PC-9 (cell line): Measurements from ENCODE around the gene FUT3. TPM values are rescaled to one million over a fixed set of nuclear protein-coding genes. Genes with fewer than 3 reads are reported as not detected.
"Not testable (repeated sequence)": the region's sequence is repeated elsewhere in the genome, so short reads cannot be mapped to it uniquely, and the experiment has no call there.

Source experiments
- BruUV-seq: library from RNA; stranded (reverse); fragments of 400-500 nt; replicated peaks from 2 replicates; lab custom pipeline; 2021; lab: Mats Ljungman, UMichigan
- CTCF ChIA-PET: fragments of 300-600 bp; sonication (Branson Sonifier 250); formaldehyde crosslinking; loops from one replicate; lab custom pipeline; 2022; ENCODE audit warnings: antibody characterized with exemption; lab: Charles Lee
- POLR2A ChIA-PET: fragments of 300-600 bp; sonication (Branson Sonifier 250); formaldehyde crosslinking; loops from one replicate; lab custom pipeline; 2022; ENCODE audit warnings: antibody characterized with exemption; ENCODE audit not compliant: unreplicated experiment; lab: Charles Lee
- DNase-seq, 2 experiments: peaks; one replicate each; pipeline versions ENCODE4 v3.0.0 to v3.0.0-alpha.2; 2015 to 2022; ENCODE audit warnings: mixed read lengths in 1 of 2
- H2AFZ ChIP-seq: fragments of 200-600 bp; sonication (generic); 2 replicates; pipeline ENCODE4 v1.8.1; 2017; ENCODE audit warnings: antibody characterized with exemption
- H3F3A ChIP-seq: fragments of 200-600 bp; sonication (generic); 2 replicates; pipeline ENCODE4 v1.8.1; 2017; ENCODE audit warnings: antibody characterized with exemption, mild to moderate bottlenecking, low read depth; ENCODE audit not compliant: insufficient read depth
- H3K27ac ChIP-seq: fragments of 200-600 bp; sonication (generic); 2 replicates; pipeline ENCODE4 v1.6.1; 2016; ENCODE audit warnings: mixed run types
- H3K27me3 ChIP-seq: fragments of 200-600 bp; sonication (generic); 2 replicates; pipeline ENCODE4 v1.6.1; 2016; ENCODE audit warnings: low read depth, mixed run types; ENCODE audit not compliant: insufficient read depth
- H3K36me3 ChIP-seq: fragments of 200-600 bp; sonication (generic); 2 replicates; pipeline ENCODE4 v1.6.1; 2016; ENCODE audit warnings: low read depth, mixed run types
- H3K4me1 ChIP-seq: fragments of 200-600 bp; sonication (generic); replicated peaks from 2 replicates; pipeline ENCODE4 v1.6.1; 2016; ENCODE audit warnings: mixed run types; ENCODE audit not compliant: insufficient read depth
- H3K4me2 ChIP-seq: fragments of 200-600 bp; sonication (generic); 2 replicates; pipeline ENCODE4 v1.6.1; 2017; ENCODE audit warnings: mixed run types
- H3K4me3 ChIP-seq: fragments of 200-600 bp; sonication (generic); 2 replicates; pipeline ENCODE4 v1.6.1; 2016; ENCODE audit warnings: mixed run types
- H3K79me2 ChIP-seq: fragments of 200-600 bp; sonication (generic); 2 replicates; pipeline ENCODE4 v1.6.1; 2017; ENCODE audit warnings: low read depth, mixed run types
- H3K9me2 ChIP-seq: fragments of 200-600 bp; sonication (generic); 2 replicates; pipeline ENCODE4 v1.8.1; 2017; ENCODE audit warnings: mild to moderate bottlenecking; ENCODE audit not compliant: insufficient read depth
- H3K9me3 ChIP-seq: fragments of 200-600 bp; sonication (generic); 2 replicates; pipeline ENCODE4 v1.8.1; 2016; ENCODE audit warnings: low read depth; ENCODE audit not compliant: insufficient read depth
- H4K20me1 ChIP-seq: fragments of 200-600 bp; sonication (generic); 2 replicates; pipeline ENCODE4 v1.8.1; 2017; ENCODE audit not compliant: insufficient read depth
- EZH2 ChIP-seq: fragments of 200-600 bp; sonication (generic); IDR thresholded peaks from 2 replicates; pipeline ENCODE4 v1.8.0; 2017; ENCODE audit warnings: antibody characterized with exemption, low read depth
- intact Hi-C: fragments of 100-400 bp; cut with micrococcal nuclease; formaldehyde crosslinking; loops from one replicate; pipeline ENCODE4 v1.10.0; 2022; ENCODE audit not compliant: unreplicated experiment
- total RNA-seq: library from RNA; stranded (reverse); gene quantifications from 2 replicates; pipeline ENCODE4 v1.2.3, GENCODE V29; 2021
- TF ChIP-seq, protein P1 (sequence below): fragments of 200-600 bp; sonication (generic); conservative IDR thresholded peaks from 2 replicates; pipeline ENCODE4 v1.6.1; 2017; ENCODE audit warnings: mixed run types, antibody characterized with exemption, mild to moderate bottlenecking, moderate library complexity

FUT3 gene
- total RNA-seq, 1 experiment from 2014 or later: 28.5 TPM

DNA sequence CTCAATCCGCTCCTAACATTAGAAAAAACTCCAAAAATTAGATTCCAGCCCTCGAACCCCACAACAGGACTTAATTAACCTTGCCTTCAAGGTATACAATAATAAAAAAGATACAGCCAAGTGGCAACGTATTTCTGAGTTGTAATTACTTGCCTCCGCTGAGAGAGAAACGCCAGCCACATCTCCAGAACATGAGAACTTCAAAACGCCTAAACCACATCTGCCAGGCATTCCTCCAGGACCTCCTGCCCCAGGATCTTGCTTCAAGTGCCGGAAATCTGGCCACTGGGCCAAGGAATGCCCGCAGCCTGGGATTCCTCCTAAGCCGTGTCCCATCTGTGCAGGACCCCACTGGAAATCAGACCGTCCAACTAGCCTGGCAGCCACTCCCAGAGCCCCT is 2.9 kb upstream of the FUT3 start:
- H3K27ac ChIP-seq, H4K20me1 ChIP-seq, H3K9me3 ChIP-seq, CTCF ChIA-PET, H3K9me2 ChIP-seq, H2AFZ ChIP-seq, BruUV-seq, POLR2A ChIA-PET, H3K79me2 ChIP-seq, DNase-seq, H3K4me2 ChIP-seq, H3K4me3 ChIP-seq, H3K36me3 ChIP-seq, H3K27me3 ChIP-seq, intact Hi-C loops: not testable (repeated sequence)
- Histone ChIP-seq H3F3A (peaks cover 22% of the 10 kb centered on the region; the same call in 1 of the 2 replicates), H3K4me1 (peaks cover 27% of the 10 kb centered on the region)

- H2AFZ ChIP-seq: peak overlapping the region; percentile 71
- TF ChIP-seq, protein P1, sequence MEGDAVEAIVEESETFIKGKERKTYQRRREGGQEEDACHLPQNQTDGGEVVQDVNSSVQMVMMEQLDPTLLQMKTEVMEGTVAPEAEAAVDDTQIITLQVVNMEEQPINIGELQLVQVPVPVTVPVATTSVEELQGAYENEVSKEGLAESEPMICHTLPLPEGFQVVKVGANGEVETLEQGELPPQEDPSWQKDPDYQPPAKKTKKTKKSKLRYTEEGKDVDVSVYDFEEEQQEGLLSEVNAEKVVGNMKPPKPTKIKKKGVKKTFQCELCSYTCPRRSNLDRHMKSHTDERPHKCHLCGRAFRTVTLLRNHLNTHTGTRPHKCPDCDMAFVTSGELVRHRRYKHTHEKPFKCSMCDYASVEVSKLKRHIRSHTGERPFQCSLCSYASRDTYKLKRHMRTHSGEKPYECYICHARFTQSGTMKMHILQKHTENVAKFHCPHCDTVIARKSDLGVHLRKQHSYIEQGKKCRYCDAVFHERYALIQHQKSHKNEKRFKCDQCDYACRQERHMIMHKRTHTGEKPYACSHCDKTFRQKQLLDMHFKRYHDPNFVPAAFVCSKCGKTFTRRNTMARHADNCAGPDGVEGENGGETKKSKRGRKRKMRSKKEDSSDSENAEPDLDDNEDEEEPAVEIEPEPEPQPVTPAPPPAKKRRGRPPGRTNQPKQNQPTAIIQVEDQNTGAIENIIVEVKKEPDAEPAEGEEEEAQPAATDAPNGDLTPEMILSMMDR: no peak
- TF ChIP-seq EZH2: no peak
- TSS peak; percentile 72 for BruUV-seq
- peaks cover 29% of the 10 kb centered on the region for H3K4me1 ChIP-seq
- H4K20me1 ChIP-seq: no peaks in the 10 kb centered on the region
- H3K9me3 ChIP-seq: no peaks in the 10 kb centered on the region
- H3K9me2 ChIP-seq: no peaks in the 10 kb centered on the region
- peaks cover 21% of the 10 kb centered on the region for H3K79me2 ChIP-seq
- H3K4me3 ChIP-seq: peak overlapping the region; percentile 73
- intact Hi-C loops: loop anchor here (2.0 kb wide), 1 partner anchor 54 kb away; the partner anchor contains the start of gene VMAC
- peak overlapping the region; percentile 96 for H3K4me2 ChIP-seq
- CTCF ChIA-PET: interaction anchor here (0.6 kb wide), 1 partner anchor 16 kb away, joined by 4 read pairs; no protein-coding TSS in a partner anchor
- H3F3A ChIP-seq: peaks cover 22% of the 10 kb centered on the region; the same call in 1 of the 2 replicates
- peak overlapping the region; percentile 98 for H3K27ac ChIP-seq
- no peaks in the 10 kb centered on the region for H3K36me3 ChIP-seq
- H3K27me3 ChIP-seq: no peaks in the 10 kb centered on the region
- DNase-seq: peak; percentile 66 to 78
- POLR2A ChIA-PET: interaction anchor here (0.6 kb wide), 1 partner anchor 52 kb away, joined by 11 read pairs; no protein-coding TSS in a partner anchor
Observed at GRCh38 chr19:5850743-5851293, 431 bp downstream of the FUT3 start.

DNA sequence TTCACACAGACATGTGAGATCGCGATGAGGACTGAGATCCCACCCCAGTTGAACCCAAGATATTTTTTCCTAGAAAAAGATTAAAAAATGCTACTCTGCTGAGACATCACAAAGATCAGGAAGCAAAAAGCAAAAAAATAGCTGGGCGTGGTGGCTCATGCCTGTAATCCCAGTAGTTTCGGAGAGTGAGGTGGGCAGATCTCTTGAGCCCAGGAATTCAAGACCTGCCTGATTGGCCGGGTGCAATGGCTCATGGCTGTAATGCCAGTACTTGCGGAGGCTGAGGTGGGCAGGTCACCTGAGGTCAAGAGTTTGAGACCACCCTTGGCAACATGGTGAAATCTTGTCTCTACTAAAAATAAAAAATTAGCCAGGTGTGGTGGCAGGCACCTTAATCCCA is 1.1 kb downstream of the FUT3 start:
- H3K4me2 ChIP-seq: peak overlapping the region; percentile 96
- intact Hi-C loops: loop anchor here (2.0 kb wide), 1 partner anchor 55 kb away; the partner anchor contains the start of gene VMAC
- ChIA-PET POLR2A (interaction anchor here (0.6 kb wide), 3 partner anchors 21 to 53 kb away, joined by 3 to 11 read pairs (median 4); no protein-coding TSS in a partner anchor), CTCF (interaction anchor here (0.6 kb wide), 1 partner anchor 15 kb away, joined by 4 read pairs; no protein-coding TSS in a partner anchor)
- H3K9me2 ChIP-seq: no peaks in the 10 kb centered on the region
- peak overlapping the region; percentile 73 for H3K4me3 ChIP-seq
- no peaks in the 10 kb centered on the region for H4K20me1 ChIP-seq
- no TSS peak for BruUV-seq
- H3K27ac ChIP-seq: peak overlapping the region; percentile 98
- H2AFZ ChIP-seq: no peak overlapping the region
- no peaks in the 10 kb centered on the region for H3K9me3 ChIP-seq
- peak; percentile 27 to 64 for DNase-seq
- TF ChIP-seq, protein P1: no peak
- TF ChIP-seq EZH2: no peak
- no peaks in the 10 kb centered on the region for H3K36me3 ChIP-seq
- H3F3A ChIP-seq: peaks cover 22% of the 10 kb centered on the region; the same call in 1 of the 2 replicates
- peaks cover 29% of the 10 kb centered on the region for H3K4me1 ChIP-seq
- peaks cover 21% of the 10 kb centered on the region for H3K79me2 ChIP-seq
- H3K27me3 ChIP-seq: no peaks in the 10 kb centered on the region

- H4K20me1 ChIP-seq, POLR2A ChIA-PET, CTCF ChIA-PET, BruUV-seq, H2AFZ ChIP-seq, H3K9me2 ChIP-seq, H3K9me3 ChIP-seq, intact Hi-C loops, H3K27me3 ChIP-seq, H3K36me3 ChIP-seq, DNase-seq, H3K4me3 ChIP-seq, H3K27ac ChIP-seq: not testable (repeated sequence)
- Histone ChIP-seq H3K79me2 (peaks cover 21% of the 10 kb centered on the region), H3K4me2 (peak overlapping the region; percentile 96), H3K4me1 (peaks cover 29% of the 10 kb centered on the region), H3F3A (peaks cover 22% of the 10 kb centered on the region; the same call in 1 of the 2 replicates)
Observed at GRCh38 chr19:5848621-5849020, 2.6 kb downstream of the FUT3 start.

GRCh38 chr19:5847846-5848245 is 3.4 kb downstream of the FUT3 start:
- intact Hi-C loops, H4K20me1 ChIP-seq, H2AFZ ChIP-seq, H3K9me2 ChIP-seq, H3K27ac ChIP-seq, H3K4me3 ChIP-seq, H3K27me3 ChIP-seq, BruUV-seq, POLR2A ChIA-PET, H3K4me2 ChIP-seq, H3K36me3 ChIP-seq, CTCF ChIA-PET, DNase-seq, H3K9me3 ChIP-seq: not testable (repeated sequence)
- Histone ChIP-seq H3F3A (peaks cover 22% of the 10 kb centered on the region; the same call in 1 of the 2 replicates), H3K79me2 (peaks cover 21% of the 10 kb centered on the region), H3K4me1 (peaks cover 29% of the 10 kb centered on the region)
